Measurements from ENCODE around the gene TBC1D10B. TPM values are rescaled to one million over a fixed set of nuclear protein-coding genes. Genes with fewer than 3 reads are reported as not detected.

Gene TBC1D10B
- total and polyA plus RNA-seq, 9 of the 15 experiments (the other 6 are each of a cell fraction or from before 2014, with no cell fraction given) = 2.2 to 55.4 (median 17.5) TPM

DNA sequence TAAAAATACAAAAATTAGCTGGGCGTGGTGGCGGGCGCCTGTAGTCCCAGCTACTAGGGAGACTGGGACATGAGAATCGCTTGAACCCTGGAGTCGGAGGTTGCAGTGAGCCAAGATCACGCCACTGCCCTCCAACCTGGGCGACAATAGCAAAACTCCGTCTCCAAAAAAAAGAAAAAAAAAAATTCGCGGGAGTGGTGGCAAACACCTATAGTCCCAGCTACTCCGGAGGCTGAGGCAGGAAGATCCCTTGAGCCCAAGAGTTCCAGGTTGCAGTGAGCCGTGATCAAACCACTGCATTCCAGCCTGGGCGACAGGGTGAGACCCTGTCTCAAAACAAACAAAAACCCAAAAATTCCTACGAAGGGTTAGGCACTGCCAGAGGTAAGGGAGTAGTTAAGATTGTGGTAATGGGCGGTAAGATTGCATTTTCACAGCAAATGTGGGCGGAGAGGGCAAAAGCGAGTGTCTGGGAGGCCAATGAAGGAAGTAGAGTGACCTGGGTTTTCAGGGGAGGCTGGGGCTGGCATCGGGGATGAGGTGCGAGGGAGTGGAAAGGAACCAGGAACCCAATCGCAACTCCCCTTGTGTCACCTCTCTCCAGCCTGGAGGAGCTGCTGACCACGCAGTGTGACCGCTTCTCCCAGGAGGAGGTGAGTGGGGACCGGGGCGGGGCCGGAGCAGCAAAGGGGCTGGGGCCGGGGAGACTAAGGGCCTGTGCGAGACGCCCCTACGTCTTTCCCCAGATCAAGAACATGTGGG, 6.9 kb upstream of the TBC1D10B start (continued):
- peak; percentile 87 for TF ChIP-seq MGA (IDR thresholded peaks at IDR 0.05)
- TF ChIP-seq, protein P1, sequence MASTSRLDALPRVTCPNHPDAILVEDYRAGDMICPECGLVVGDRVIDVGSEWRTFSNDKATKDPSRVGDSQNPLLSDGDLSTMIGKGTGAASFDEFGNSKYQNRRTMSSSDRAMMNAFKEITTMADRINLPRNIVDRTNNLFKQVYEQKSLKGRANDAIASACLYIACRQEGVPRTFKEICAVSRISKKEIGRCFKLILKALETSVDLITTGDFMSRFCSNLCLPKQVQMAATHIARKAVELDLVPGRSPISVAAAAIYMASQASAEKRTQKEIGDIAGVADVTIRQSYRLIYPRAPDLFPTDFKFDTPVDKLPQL (IDR thresholded peaks at IDR 0.05; ENCODE audit: extremely low read depth, insufficient read length) = no peak
- no peak for TF ChIP-seq PHF8 (IDR thresholded peaks at IDR 0.05; ENCODE audit: borderline replicate concordance, low read length)
- peak; percentile 9; the same call in 1 of the 2 replicates for TF ChIP-seq SMARCA4 (IDR thresholded peaks at IDR 0.05)
- TF ChIP-seq ZNF174 (CRISPR knock-in tag; IDR thresholded peaks at IDR 0.05) = no peak
- TF ChIP-seq CTBP1 (IDR thresholded peaks at IDR 0.05; ENCODE audit: borderline replicate concordance) = no peak
- TF ChIP-seq MEIS2 (IDR thresholded peaks at IDR 0.05; ENCODE audit: partially characterized antibody) = no peak
- TF ChIP-seq POLR2G (IDR thresholded peaks at IDR 0.05; ENCODE audit: low read depth, low read length) = no peak
- no peak for TF ChIP-seq ZBTB17 (CRISPR knock-in tag; IDR thresholded peaks at IDR 0.05)
- TF ChIP-seq, protein P2, sequence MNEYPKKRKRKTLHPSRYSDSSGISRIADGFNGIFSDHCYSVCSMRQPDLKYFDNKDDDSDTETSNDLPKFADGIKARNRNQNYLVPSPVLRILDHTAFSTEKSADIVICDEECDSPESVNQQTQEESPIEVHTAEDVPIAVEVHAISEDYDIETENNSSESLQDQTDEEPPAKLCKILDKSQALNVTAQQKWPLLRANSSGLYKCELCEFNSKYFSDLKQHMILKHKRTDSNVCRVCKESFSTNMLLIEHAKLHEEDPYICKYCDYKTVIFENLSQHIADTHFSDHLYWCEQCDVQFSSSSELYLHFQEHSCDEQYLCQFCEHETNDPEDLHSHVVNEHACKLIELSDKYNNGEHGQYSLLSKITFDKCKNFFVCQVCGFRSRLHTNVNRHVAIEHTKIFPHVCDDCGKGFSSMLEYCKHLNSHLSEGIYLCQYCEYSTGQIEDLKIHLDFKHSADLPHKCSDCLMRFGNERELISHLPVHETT (CRISPR knock-in tag; conservative IDR thresholded peaks at IDR 0.05 in 1 of 2, IDR thresholded peaks at IDR 0.05 in 1 of 2) = no peak; a peak in 1 of 4 replicates
- TF ChIP-seq ETV1 (tag; conservative IDR thresholded peaks at IDR 0.05; ENCODE audit: low read depth) = no peak
- TF ChIP-seq CCNT2 (IDR thresholded peaks at IDR 0.05; ENCODE audit: borderline replicate concordance, extremely low read depth, insufficient read length, low read depth, low read length) = no peak
- no peak for TF ChIP-seq ZNF41 (CRISPR knock-in tag; conservative IDR thresholded peaks at IDR 0.05)

Data from K562 (cell line).